Activated naive CD4-positive, alpha-beta T cell treated with anti-CD3 and anti-CD28 coated beads for 36 hours (primary cell): ENCODE results near the gene POLA1. TPM values are rescaled to one million over a fixed set of nuclear protein-coding genes. Genes with fewer than 3 reads are reported as not detected.

Experiments
- CTCF ChIA-PET: fragments of 350-600 bp; sonication (Branson Sonifier 250); formaldehyde crosslinking; loops from one replicate; lab custom pipeline; 2021; ENCODE audit warnings: antibody characterized with exemption; lab: Charles Lee
- DNase-seq: peaks from one replicate; pipeline ENCODE4 v3.0.0-alpha.2; 2020
- H3K27ac Mint-ChIP-seq: one replicate; pipeline ENCODE4 v1.8.0; 2021; ENCODE audit warnings: mild to moderate bottlenecking, mixed read lengths
- H3K27me3 Mint-ChIP-seq: one replicate; pipeline ENCODE4 v1.8.0; 2021; ENCODE audit warnings: low read depth, mixed read lengths
- H3K36me3 Mint-ChIP-seq: one replicate; pipeline ENCODE4 v1.8.0; 2021; ENCODE audit warnings: low read depth, mixed read lengths
- H3K4me1 Mint-ChIP-seq: one replicate; pipeline ENCODE4 v1.8.0; 2021; ENCODE audit warnings: low read depth, mixed read lengths
- H3K4me3 Mint-ChIP-seq: one replicate; pipeline ENCODE4 v1.8.0; 2021; ENCODE audit warnings: mild to moderate bottlenecking, moderate library complexity, mixed read lengths
- H3K9me3 Mint-ChIP-seq: one replicate; pipeline ENCODE4 v1.8.0; 2021; ENCODE audit warnings: mixed read lengths
- intact Hi-C: fragments of 100-400 bp; cut with micrococcal nuclease; formaldehyde crosslinking; loops from one replicate; pipeline ENCODE4 v1.15.1; 2023
- total RNA-seq, 2 experiments: library from RNA; stranded (reverse); gene quantifications; one replicate each; pipeline ENCODE4 v1.2.3, GENCODE V29; 2021

POLA1 gene
- total RNA-seq, 2 experiments from 2014 or later, result 38.2 to 38.7 TPM

GRCh38 chrX:24828147-24828546 lies 134.4 kb downstream of the POLA1 start:
- H3K4me3 Mint-ChIP-seq, result no peak overlapping the region
- H3K27ac Mint-ChIP-seq, result no peak overlapping the region
- H3K27me3 Mint-ChIP-seq, result no peaks in the 10 kb centered on the region
- H3K36me3 Mint-ChIP-seq, result peaks cover 24% of the 10 kb centered on the region
- CTCF ChIA-PET, result interaction anchor here (2.7 kb wide), 1 partner anchor 11 kb away, joined by 12 read pairs; no protein-coding TSS in a partner anchor
- no peak for DNase-seq
- intact Hi-C loops, result no loop called here
- no peaks in the 10 kb centered on the region for H3K9me3 Mint-ChIP-seq
- no peaks in the 10 kb centered on the region for H3K4me1 Mint-ChIP-seq

GRCh38 chrX:24828600-24828999 lies 134.9 kb downstream of the POLA1 start:
- H3K36me3 Mint-ChIP-seq, result peaks cover 25% of the 10 kb centered on the region
- H3K4me1 Mint-ChIP-seq, result no peaks in the 10 kb centered on the region
- CTCF ChIA-PET, result interaction anchor here (2.7 kb wide), 1 partner anchor 11 kb away, joined by 12 read pairs; no protein-coding TSS in a partner anchor
- no peak overlapping the region for H3K4me3 Mint-ChIP-seq
- no peaks in the 10 kb centered on the region for H3K9me3 Mint-ChIP-seq
- intact Hi-C loops, result no loop called here
- H3K27ac Mint-ChIP-seq, result no peak overlapping the region
- no peak for DNase-seq
- no peaks in the 10 kb centered on the region for H3K27me3 Mint-ChIP-seq

- Mint-ChIP-seq H3K27me3 (no peaks in the 10 kb centered on the region), H3K27ac (no peak overlapping the region), H3K36me3 (peaks cover 8% of the 10 kb centered on the region), H3K4me3 (no peak overlapping the region), H3K4me1 (no peaks in the 10 kb centered on the region), H3K9me3 (no peaks in the 10 kb centered on the region)
- DNase-seq, result no peak
- CTCF ChIA-PET, result interaction anchor here (0.7 kb wide), 1 partner anchor 11 kb away, joined by 5 read pairs; no protein-coding TSS in a partner anchor
- intact Hi-C loops, result no loop called here
These were observed 140.0 kb downstream of the POLA1 start for GRCh38 chrX:24833695-24834094.

- CTCF ChIA-PET, result interaction anchor here (0.6 to 2.9 kb wide), 9 partner anchors 9 to 457 kb away, joined by 3 to 12 read pairs (median 3); no protein-coding TSS in a partner anchor
- intact Hi-C loops, result loop anchor here (1.0 to 5.0 kb wide), 3 partner anchors 174 to 307 kb away; no protein-coding TSS in a partner anchor
- Mint-ChIP-seq H3K4me1 (no peaks in the 10 kb centered on the region), H3K4me3 (no peak overlapping the region), H3K9me3 (no peaks in the 10 kb centered on the region), H3K27ac (no peak overlapping the region), H3K36me3 (peaks cover 7% of the 10 kb centered on the region), H3K27me3 (no peaks in the 10 kb centered on the region)
- DNase-seq, result no peak
These were observed 144.2 kb downstream of the POLA1 start for GRCh38 chrX:24837966-24838365.

- no peak overlapping the region for H3K4me3 Mint-ChIP-seq
- CTCF ChIA-PET, result interaction anchor here (0.6 to 2.9 kb wide), 11 partner anchors 9 to 458 kb away, joined by 3 to 12 read pairs (median 3); no protein-coding TSS in a partner anchor
- H3K36me3 Mint-ChIP-seq, result peaks cover 9% of the 10 kb centered on the region
- intact Hi-C loops, result loop anchor here (1.0 to 5.0 kb wide), 3 partner anchors 174 to 306 kb away; no protein-coding TSS in a partner anchor
- no peak overlapping the region for H3K27ac Mint-ChIP-seq
- no peaks in the 10 kb centered on the region for H3K4me1 Mint-ChIP-seq
- no peaks in the 10 kb centered on the region for H3K27me3 Mint-ChIP-seq
- H3K9me3 Mint-ChIP-seq, result no peaks in the 10 kb centered on the region
- peak; percentile 8 for DNase-seq
These were observed 144.9 kb downstream of the POLA1 start for GRCh38 chrX:24838629-24839028.

- no peak overlapping the region for H3K4me3 Mint-ChIP-seq
These were observed 145.6 kb downstream of the POLA1 start for GRCh38 chrX:24839331-24839730.

GRCh38 chrX:24842486-24842885 lies 148.8 kb downstream of the POLA1 start:
- no peak for DNase-seq
- no peak overlapping the region for H3K4me3 Mint-ChIP-seq
- intact Hi-C loops, result no loop called here

More at GRCh38 chrX:24839331-24839730, 145.6 kb downstream of the POLA1 start:
- no peak for DNase-seq
- Mint-ChIP-seq H3K9me3 (no peaks in the 10 kb centered on the region), H3K27me3 (no peaks in the 10 kb centered on the region), H3K27ac (no peak overlapping the region), H3K4me1 (no peaks in the 10 kb centered on the region), H3K36me3 (peaks cover 9% of the 10 kb centered on the region)
- CTCF ChIA-PET, result interaction anchor here (0.7 to 2.9 kb wide), 8 partner anchors 12 to 305 kb away, joined by 3 to 12 read pairs (median 4); no protein-coding TSS in a partner anchor
- intact Hi-C loops, result loop anchor here (2.0 to 5.0 kb wide), 2 partner anchors 173 to 305 kb away; no protein-coding TSS in a partner anchor

GRCh38 chrX:24846550-24847150 lies 152.9 kb downstream of the POLA1 start:
- H3K27me3 Mint-ChIP-seq, result no peaks in the 10 kb centered on the region
- no peak overlapping the region for H3K27ac Mint-ChIP-seq
- H3K36me3 Mint-ChIP-seq, result peaks cover 20% of the 10 kb centered on the region
- intact Hi-C loops, result no loop called here
- CTCF ChIA-PET, result no interaction called here
- no peak for DNase-seq
- H3K4me3 Mint-ChIP-seq, result no peak overlapping the region
- H3K9me3 Mint-ChIP-seq, result no peaks in the 10 kb centered on the region
- H3K4me1 Mint-ChIP-seq, result no peaks in the 10 kb centered on the region

More at GRCh38 chrX:24842486-24842885, 148.8 kb downstream of the POLA1 start:
- Mint-ChIP-seq H3K9me3 (no peaks in the 10 kb centered on the region), H3K36me3 (peaks cover 12% of the 10 kb centered on the region), H3K27me3 (no peaks in the 10 kb centered on the region), H3K27ac (no peak overlapping the region), H3K4me1 (no peaks in the 10 kb centered on the region)
- CTCF ChIA-PET, result no interaction called here

- Mint-ChIP-seq H3K4me3 (no peak overlapping the region), H3K36me3 (peaks cover 25% of the 10 kb centered on the region), H3K4me1 (no peaks in the 10 kb centered on the region), H3K27me3 (no peaks in the 10 kb centered on the region), H3K9me3 (no peaks in the 10 kb centered on the region), H3K27ac (no peak overlapping the region)
- intact Hi-C loops, result no loop called here
- CTCF ChIA-PET, result interaction anchor here (2.1 kb wide), 1 partner anchor 12 kb away, joined by 7 read pairs; no protein-coding TSS in a partner anchor
- no peak for DNase-seq
These were observed 157.6 kb downstream of the POLA1 start for GRCh38 chrX:24851289-24851688.

GRCh38 chrX:24851780-24852179 lies 158.1 kb downstream of the POLA1 start:
- intact Hi-C loops, result no loop called here
- H3K36me3 Mint-ChIP-seq, result peaks cover 23% of the 10 kb centered on the region
- H3K9me3 Mint-ChIP-seq, result no peaks in the 10 kb centered on the region
- H3K4me3 Mint-ChIP-seq, result no peak overlapping the region
- CTCF ChIA-PET, result interaction anchor here (0.7 to 2.1 kb wide), 2 partner anchors 12 to 175 kb away, joined by 3 to 7 read pairs; no protein-coding TSS in a partner anchor
- H3K4me1 Mint-ChIP-seq, result no peaks in the 10 kb centered on the region
- H3K27me3 Mint-ChIP-seq, result no peaks in the 10 kb centered on the region
- DNase-seq, result no peak
- no peak overlapping the region for H3K27ac Mint-ChIP-seq

- Mint-ChIP-seq H3K36me3 (peaks cover 18% of the 10 kb centered on the region), H3K9me3 (no peaks in the 10 kb centered on the region), H3K27ac (no peak overlapping the region), H3K4me1 (no peaks in the 10 kb centered on the region), H3K4me3 (no peak overlapping the region), H3K27me3 (no peaks in the 10 kb centered on the region)
- CTCF ChIA-PET, result interaction anchor here (0.6 kb wide), 1 partner anchor 43 kb away, joined by 3 read pairs; no protein-coding TSS in a partner anchor
- DNase-seq, result no peak
- intact Hi-C loops, result no loop called here
These were observed 164.5 kb downstream of the POLA1 start for GRCh38 chrX:24858004-24858746.

- Mint-ChIP-seq H3K27me3 (no peaks in the 10 kb centered on the region), H3K9me3 (no peaks in the 10 kb centered on the region), H3K36me3 (peaks cover 22% of the 10 kb centered on the region), H3K4me1 (no peaks in the 10 kb centered on the region), H3K4me3 (no peak overlapping the region), H3K27ac (no peak overlapping the region)
- intact Hi-C loops, result no loop called here
- CTCF ChIA-PET, result interaction anchor here (0.6 kb wide), 1 partner anchor 20 kb away, joined by 3 read pairs; no protein-coding TSS in a partner anchor
- no peak for DNase-seq
These were observed 165.6 kb downstream of the POLA1 start for GRCh38 chrX:24859211-24859841.
